Measurements from ENCODE around the gene KCNK17. TPM values are rescaled to one million over a fixed set of nuclear protein-coding genes. Genes with fewer than 3 reads are reported as not detected.

Gene KCNK17
- total RNA-seq, 1 experiment from 2014 or later = not detected

DNA sequence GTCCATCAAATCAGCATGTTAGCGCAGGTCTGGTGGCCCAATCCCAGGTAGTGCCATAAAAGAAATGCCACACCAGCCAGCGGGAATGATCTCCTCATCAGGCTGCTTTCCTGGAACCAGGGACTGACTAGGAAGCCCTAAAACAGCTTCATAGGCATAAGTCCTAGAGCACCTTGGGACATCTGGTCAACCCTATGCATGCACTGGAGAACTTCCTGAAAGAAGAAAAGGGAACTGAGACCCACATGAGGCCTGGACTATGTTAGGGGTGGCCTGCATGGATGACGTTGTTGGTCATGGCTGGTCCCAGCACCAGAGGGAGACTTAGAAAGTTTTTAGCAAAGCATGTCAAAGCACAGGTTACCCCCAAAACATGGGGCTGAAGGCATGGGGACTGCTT is 15.8 kb upstream of the KCNK17 start:
- Histone ChIP-seq H3K79me2 (ENCODE audit: low read length) (no peaks in the 10 kb centered on the region), H3K9ac (ENCODE audit: low read length) (no peak overlapping the region), H3K4me1 (ENCODE audit: insufficient read depth, low read length) (no peaks in the 10 kb centered on the region), H3K27me3 (ENCODE audit: low read length) (peaks cover 35% of the 10 kb centered on the region), H4K20me1 (ENCODE audit: low read length) (no peaks in the 10 kb centered on the region), H3K27ac (ENCODE audit: low read length) (no peak overlapping the region), H3K9me2 (replicated peaks; ENCODE audit: low read length) (no peaks in the 10 kb centered on the region), H2AFZ (ENCODE audit: low read length) (no peak overlapping the region), H3K4me3 (ENCODE audit: low read length) (no peak overlapping the region), H3K9me3 (ENCODE audit: low read length) (no peaks in the 10 kb centered on the region), H3F3A (ENCODE audit: low read length, unreplicated experiment) (no peaks in the 10 kb centered on the region), H3K4me2 (ENCODE audit: low read length) (no peak overlapping the region), H3K36me3 (ENCODE audit: low read depth, low read length) (no peaks in the 10 kb centered on the region)
- BruUV-seq (replicated peaks) = no TSS peak
- CTCF ChIA-PET = no interaction called here
- ATAC-seq (no peak), DNase-seq (no peak)
- intact Hi-C loops (cut with micrococcal nuclease) = no loop called here
- POLR2A ChIA-PET (ENCODE audit: unreplicated experiment) = no interaction called here
- TF ChIP-seq, protein P1, sequence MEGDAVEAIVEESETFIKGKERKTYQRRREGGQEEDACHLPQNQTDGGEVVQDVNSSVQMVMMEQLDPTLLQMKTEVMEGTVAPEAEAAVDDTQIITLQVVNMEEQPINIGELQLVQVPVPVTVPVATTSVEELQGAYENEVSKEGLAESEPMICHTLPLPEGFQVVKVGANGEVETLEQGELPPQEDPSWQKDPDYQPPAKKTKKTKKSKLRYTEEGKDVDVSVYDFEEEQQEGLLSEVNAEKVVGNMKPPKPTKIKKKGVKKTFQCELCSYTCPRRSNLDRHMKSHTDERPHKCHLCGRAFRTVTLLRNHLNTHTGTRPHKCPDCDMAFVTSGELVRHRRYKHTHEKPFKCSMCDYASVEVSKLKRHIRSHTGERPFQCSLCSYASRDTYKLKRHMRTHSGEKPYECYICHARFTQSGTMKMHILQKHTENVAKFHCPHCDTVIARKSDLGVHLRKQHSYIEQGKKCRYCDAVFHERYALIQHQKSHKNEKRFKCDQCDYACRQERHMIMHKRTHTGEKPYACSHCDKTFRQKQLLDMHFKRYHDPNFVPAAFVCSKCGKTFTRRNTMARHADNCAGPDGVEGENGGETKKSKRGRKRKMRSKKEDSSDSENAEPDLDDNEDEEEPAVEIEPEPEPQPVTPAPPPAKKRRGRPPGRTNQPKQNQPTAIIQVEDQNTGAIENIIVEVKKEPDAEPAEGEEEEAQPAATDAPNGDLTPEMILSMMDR (conservative IDR thresholded peaks at IDR 0.05; ENCODE audit: low read depth, low read length) = no peak
- no peak for TF ChIP-seq EZH2phosphoT487 (IDR thresholded peaks at IDR 0.05; ENCODE audit: borderline replicate concordance, low read length)
- TF ChIP-seq EZH2 (IDR thresholded peaks at IDR 0.05; ENCODE audit: low read length, unreplicated experiment) = no peak

DNA sequence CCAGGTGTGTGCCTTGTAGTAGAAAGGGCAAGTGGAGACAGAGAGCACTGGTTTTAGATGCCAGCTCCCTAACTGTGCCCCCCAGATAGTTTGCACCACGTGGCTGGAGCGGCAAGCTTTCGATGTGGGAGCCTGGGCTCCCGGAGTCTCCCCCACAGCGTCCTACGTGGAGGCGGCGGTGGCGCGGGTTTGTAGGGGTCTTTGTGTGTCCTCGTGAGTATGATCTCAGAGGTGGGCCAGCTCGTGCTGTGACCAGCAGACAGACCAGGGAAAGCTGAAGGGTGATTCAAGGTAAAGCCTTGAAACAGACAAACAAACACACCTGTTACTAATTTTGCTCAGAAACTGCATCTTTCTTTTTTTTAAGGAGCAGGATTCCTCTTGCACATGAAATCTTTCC is 13.8 kb upstream of the KCNK17 start:
- intact Hi-C loops (cut with micrococcal nuclease) = no loop called here
- H3K27me3 ChIP-seq (ENCODE audit: low read length) = peaks cover 36% of the 10 kb centered on the region
- DNase-seq (no peak), ATAC-seq (no peak)
- no peak overlapping the region for H2AFZ ChIP-seq (ENCODE audit: low read length)
- no peaks in the 10 kb centered on the region for H3K79me2 ChIP-seq (ENCODE audit: low read length)
- POLR2A ChIA-PET (ENCODE audit: unreplicated experiment) = no interaction called here
- CTCF ChIA-PET = interaction anchor here (0.6 kb wide), 1 partner anchor 333 kb away, joined by 5 read pairs; no protein-coding TSS in a partner anchor
- H3K9me2 ChIP-seq (replicated peaks; ENCODE audit: low read length) = no peaks in the 10 kb centered on the region
- no peaks in the 10 kb centered on the region for H3K9me3 ChIP-seq (ENCODE audit: low read length)
- no TSS peak for BruUV-seq (replicated peaks)
- H3F3A ChIP-seq (ENCODE audit: low read length, unreplicated experiment) = no peaks in the 10 kb centered on the region
- no peaks in the 10 kb centered on the region for H3K4me1 ChIP-seq (ENCODE audit: insufficient read depth, low read length)
- H4K20me1 ChIP-seq (ENCODE audit: low read length) = no peaks in the 10 kb centered on the region
- no peaks in the 10 kb centered on the region for H3K36me3 ChIP-seq (ENCODE audit: low read depth, low read length)
- TF ChIP-seq EZH2phosphoT487 (IDR thresholded peaks at IDR 0.05; ENCODE audit: borderline replicate concordance, low read length) (no peak), EZH2 (IDR thresholded peaks at IDR 0.05; ENCODE audit: low read length, unreplicated experiment) (no peak)
- TF ChIP-seq, protein P1 (conservative IDR thresholded peaks at IDR 0.05; ENCODE audit: low read depth, low read length) = no peak
- H3K4me3 ChIP-seq (ENCODE audit: low read length) = no peak overlapping the region
- H3K27ac ChIP-seq (ENCODE audit: low read length) = no peak overlapping the region
- no peak overlapping the region for H3K9ac ChIP-seq (ENCODE audit: low read length)
- H3K4me2 ChIP-seq (ENCODE audit: low read length) = no peak overlapping the region

DNA sequence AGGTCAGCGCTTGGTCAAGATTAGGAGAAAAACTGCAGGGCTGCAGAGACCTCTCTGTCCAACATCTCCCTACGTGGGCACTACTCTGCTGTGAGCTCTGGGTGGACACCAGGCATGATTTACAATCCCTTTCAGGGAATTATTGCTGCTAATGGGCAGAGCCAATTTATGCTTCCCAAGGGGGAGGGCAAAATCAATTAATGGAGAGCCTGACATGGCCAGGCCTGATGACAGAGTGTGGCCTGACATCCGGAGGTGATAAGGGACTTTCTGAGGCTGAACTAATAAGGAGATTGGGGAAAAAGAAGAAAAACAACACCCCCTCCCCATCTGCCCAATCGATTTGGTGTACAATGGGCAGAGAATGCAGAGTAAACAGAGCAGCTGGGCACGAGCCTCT is 13.3 kb upstream of the KCNK17 start:
- no peak overlapping the region for H3K4me3 ChIP-seq (ENCODE audit: low read length)
- H2AFZ ChIP-seq (ENCODE audit: low read length) = no peak overlapping the region
- H3K79me2 ChIP-seq (ENCODE audit: low read length) = no peaks in the 10 kb centered on the region
- DNase-seq (no peak), ATAC-seq (no peak)
- ChIA-PET POLR2A (ENCODE audit: unreplicated experiment) (no interaction called here), CTCF (no interaction called here)
- H3K4me1 ChIP-seq (ENCODE audit: insufficient read depth, low read length) = no peaks in the 10 kb centered on the region
- H4K20me1 ChIP-seq (ENCODE audit: low read length) = no peaks in the 10 kb centered on the region
- H3K4me2 ChIP-seq (ENCODE audit: low read length) = no peak overlapping the region
- no peak overlapping the region for H3K9ac ChIP-seq (ENCODE audit: low read length)
- H3K9me3 ChIP-seq (ENCODE audit: low read length) = no peaks in the 10 kb centered on the region
- H3K36me3 ChIP-seq (ENCODE audit: low read depth, low read length) = no peaks in the 10 kb centered on the region
- H3K27me3 ChIP-seq (ENCODE audit: low read length) = peaks cover 36% of the 10 kb centered on the region
- no peaks in the 10 kb centered on the region for H3F3A ChIP-seq (ENCODE audit: low read length, unreplicated experiment)
- no peak for TF ChIP-seq EZH2phosphoT487 (IDR thresholded peaks at IDR 0.05; ENCODE audit: borderline replicate concordance, low read length)
- TF ChIP-seq, protein P1 (conservative IDR thresholded peaks at IDR 0.05; ENCODE audit: low read depth, low read length) = no peak
- TF ChIP-seq EZH2 (IDR thresholded peaks at IDR 0.05; ENCODE audit: low read length, unreplicated experiment) = no peak
- intact Hi-C loops (cut with micrococcal nuclease) = no loop called here
- H3K9me2 ChIP-seq (replicated peaks; ENCODE audit: low read length) = no peaks in the 10 kb centered on the region
- no peak overlapping the region for H3K27ac ChIP-seq (ENCODE audit: low read length)
- no TSS peak for BruUV-seq (replicated peaks)

All from PC-3 (cell line).